Breast epithelium (tissue), 3 donors: ENCODE results near the gene C18orf32.

Source experiments
- CTCF ChIP-seq, 3 donors: fragments of 450-650 bp; IDR thresholded peaks; one replicate each; pipeline ENCODE4 v1.5.1; 2016 to 2017; ENCODE audit warnings: antibody characterized with exemption in 3 of 3, mild to moderate bottlenecking in 3 of 3, moderate library complexity in 3 of 3
- POLR2A ChIP-seq: fragments of 450-650 bp; IDR thresholded peaks from one replicate; pipeline ENCODE4 v1.6.1; 2016; ENCODE audit warnings: antibody characterized with exemption, mild to moderate bottlenecking, moderate library complexity

GRCh38 chr18:49472459-49472858, 14.6 kb downstream of the C18orf32 start:
- TF ChIP-seq CTCF (IDR thresholded peaks at IDR 0.05) (no peak), POLR2A (no peak)
